ENCODE measurements around the gene HYI. TPM values are rescaled to one million over a fixed set of nuclear protein-coding genes. Genes with fewer than 3 reads are reported as not detected.
A peak's percentile ranks its signal among the peaks of the same experiment; 100 is the strongest.

The HYI gene
- total and polyA plus RNA-seq, 8 donors: 24.4 to 173 (median 59.6) TPM

GRCh38 chr1:43446881-43447835 lies 6.6 kb downstream of the HYI start:
- Histone ChIP-seq H3K4me3 (no peak overlapping the region), H3K4me1 (peaks cover 0 to 19% (median 4%) of the 10 kb centered on the region in 4 donors), H3K27me3 (no peaks in the 10 kb centered on the region), H3K36me3 (peaks cover 83 to 100% (median 100%) of the 10 kb centered on the region in 4 donors), H3K27ac (peak overlapping the region in 1 of 5 donors; percentile 53), H3K9me3 (no peaks in the 10 kb centered on the region)
- WGBS, 5 donors: 93 to 95% (median 94%) methylated on average over 18 to 19 of the region's 19 CpGs
- TF ChIP-seq CTCF (IDR thresholded peaks at IDR 0.05) (no peak), EP300 (IDR thresholded peaks at IDR 0.05) (no peak), POLR2AphosphoS5 (IDR thresholded peaks at IDR 0.05) (no peak), POLR2A (IDR thresholded peaks at IDR 0.05) (no peak)
- intact Hi-C loops (cut with DNase I; ENCODE audit: low total_unique reads): no loop called here
- peak in 1 of 2 donors; percentile 24 for DNase-seq

GRCh38 chr1:43446388-43446740 lies 7.4 kb downstream of the HYI start:
- peaks cover 0 to 13% (median 1%) of the 10 kb centered on the region in 4 donors for H3K4me1 ChIP-seq
- intact Hi-C loops (cut with DNase I; ENCODE audit: low total_unique reads): no loop called here
- H3K36me3 ChIP-seq: peaks cover 84 to 100% (median 100%) of the 10 kb centered on the region in 4 donors
- 95 to 100% (median 98%) methylated on average over 4 of the region's 4 CpGs for WGBS, 5 donors
- H3K27ac ChIP-seq: no peak overlapping the region
- no peak for TF ChIP-seq POLR2AphosphoS5 (IDR thresholded peaks at IDR 0.05)
- TF ChIP-seq EP300 (IDR thresholded peaks at IDR 0.05): no peak
- TF ChIP-seq CTCF (IDR thresholded peaks at IDR 0.05): no peak
- H3K27me3 ChIP-seq: no peaks in the 10 kb centered on the region
- H3K9me3 ChIP-seq: no peaks in the 10 kb centered on the region
- no peak overlapping the region for H3K4me3 ChIP-seq
- DNase-seq: peak in 1 of 2 donors; percentile 7

GRCh38 chr1:43445606-43446387 lies 7.9 kb downstream of the HYI start:
- no peak overlapping the region for H3K27ac ChIP-seq
- peak in 1 of 2 donors; percentile 11 for DNase-seq
- no peaks in the 10 kb centered on the region for H3K9me3 ChIP-seq
- 85 to 93% (median 88%) methylated on average over 10 of the region's 10 CpGs for WGBS, 5 donors
- intact Hi-C loops (cut with DNase I; ENCODE audit: low total_unique reads): no loop called here
- peaks cover 81 to 100% (median 100%) of the 10 kb centered on the region in 4 donors for H3K36me3 ChIP-seq
- H3K4me3 ChIP-seq: no peak overlapping the region
- no peaks in the 10 kb centered on the region for H3K27me3 ChIP-seq
- H3K4me1 ChIP-seq: peaks cover 0 to 12% (median 0%) of the 10 kb centered on the region in 4 donors
- TF ChIP-seq EP300 (IDR thresholded peaks at IDR 0.05) (no peak), POLR2A (IDR thresholded peaks at IDR 0.05) (no peak), POLR2AphosphoS5 (IDR thresholded peaks at IDR 0.05) (no peak), CTCF (IDR thresholded peaks at IDR 0.05) (no peak)

GRCh38 chr1:43444836-43445235 lies 8.9 kb downstream of the HYI start:
- TF ChIP-seq POLR2AphosphoS5 (IDR thresholded peaks at IDR 0.05) (no peak), POLR2A (IDR thresholded peaks at IDR 0.05) (no peak), CTCF (IDR thresholded peaks at IDR 0.05) (no peak), EP300 (IDR thresholded peaks at IDR 0.05) (no peak)
- Histone ChIP-seq H3K9me3 (no peaks in the 10 kb centered on the region), H3K4me3 (no peak overlapping the region), H3K4me1 (peaks cover 0 to 12% (median 0%) of the 10 kb centered on the region in 4 donors), H3K36me3 (peaks cover 71 to 100% (median 100%) of the 10 kb centered on the region in 4 donors), H3K27ac (no peak overlapping the region), H3K27me3 (no peaks in the 10 kb centered on the region)
- intact Hi-C loops (cut with DNase I; ENCODE audit: low total_unique reads): no loop called here
- WGBS, 5 donors: 33 to 50% (median 41%) methylated on average over 1 of the region's 1 CpG
- DNase-seq: peak; percentile 23 to 38
